Measurements from ENCODE around the gene HOXA11. TPM values are rescaled to one million over a fixed set of nuclear protein-coding genes. Genes with fewer than 3 reads are reported as not detected.

The HOXA11 gene
- total RNA-seq, 3 donors from 2014 or later (not counting 1 experiment from before 2014, with no cell fraction given): not detected

DNA sequence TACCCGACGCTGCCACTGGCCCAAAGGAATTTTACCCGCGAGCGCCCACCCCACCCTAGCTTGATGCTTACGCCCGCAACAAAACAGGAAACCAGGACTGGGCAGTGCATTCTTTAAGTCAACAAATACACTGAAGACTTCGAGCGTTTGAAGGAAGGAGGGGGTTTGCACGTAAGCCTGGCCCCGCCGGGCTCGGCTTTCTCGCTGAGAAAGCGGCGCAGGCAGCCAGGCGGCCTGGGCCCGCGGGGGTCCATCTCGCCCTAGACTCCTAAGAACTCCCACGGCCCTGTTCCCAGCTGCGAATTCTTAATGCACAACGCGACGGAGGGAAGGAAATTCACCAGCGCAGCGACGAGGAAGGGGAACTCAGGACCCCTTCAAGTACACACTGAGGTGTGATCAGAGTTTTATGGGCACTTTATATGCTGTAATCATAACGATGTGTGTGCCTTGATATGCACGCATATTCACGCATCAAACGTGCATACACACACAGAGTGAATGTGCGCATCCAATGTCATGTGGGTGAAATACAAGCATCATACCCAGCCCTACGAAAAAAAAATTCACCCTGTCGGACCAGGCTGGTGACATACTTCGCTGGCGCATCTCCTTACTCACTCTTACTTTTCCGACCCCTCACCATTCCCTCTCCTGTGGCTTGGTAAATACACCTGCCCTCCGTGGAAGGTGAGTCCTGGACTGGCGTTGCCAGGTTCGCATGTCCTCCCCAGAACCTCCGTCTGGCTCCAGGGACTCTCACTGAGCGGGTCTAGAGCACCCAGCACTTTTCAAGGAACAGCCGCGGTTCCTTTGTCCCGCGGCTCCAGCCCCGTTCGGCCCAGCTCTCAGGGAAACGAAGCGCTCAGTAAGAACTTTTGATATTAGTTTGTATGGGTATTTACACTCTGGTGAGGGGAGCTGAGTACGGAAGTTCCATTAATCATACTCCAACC, 20.6 kb upstream of the HOXA11 start:
- no peaks in the 10 kb centered on the region for H3K9me3 ChIP-seq (ENCODE audit: control insufficient read depth, insufficient read depth, low read length)
- no peaks in the 10 kb centered on the region for H3K36me3 ChIP-seq (ENCODE audit: control insufficient read depth, insufficient read depth, low read length)
- DNase-seq (no peak), ATAC-seq (peak in 1 of 3 donors; percentile 30)
- Mint-ChIP-seq H3K4me3 (peak overlapping the region; percentile 35), H3K9me3 (no peaks in the 10 kb centered on the region), H3K27me3 (ENCODE audit: low read depth in 2 of 2) (peaks cover 80 to 93% of the 10 kb centered on the region in 2 donors), H3K4me1 (peaks cover 27 to 39% of the 10 kb centered on the region in 2 donors), H3K27ac (no peak overlapping the region), H3K36me3 (no peaks in the 10 kb centered on the region)
- no peak for TF ChIP-seq CTCF (IDR thresholded peaks at IDR 0.05)
- no peak overlapping the region for H3K4me3 ChIP-seq (ENCODE audit: low read length)
- WGBS (ENCODE audit: insufficient coverage): 7% methylated on average over 51 of the region's 52 CpGs
- peaks cover 41% of the 10 kb centered on the region for H3K4me1 ChIP-seq (ENCODE audit: control insufficient read depth, insufficient read depth, low read length)
- intact Hi-C loops (cut with micrococcal nuclease): no loop called here
- H3K27me3 ChIP-seq (ENCODE audit: control insufficient read depth, insufficient read depth, low read length): peaks cover 71% of the 10 kb centered on the region
- no peak overlapping the region for H3K27ac ChIP-seq (ENCODE audit: low read length)

- Histone ChIP-seq H3K4me3 (ENCODE audit: low read length) (no peak overlapping the region), H3K27me3 (ENCODE audit: control insufficient read depth, insufficient read depth, low read length) (peaks cover 68% of the 10 kb centered on the region), H3K4me1 (ENCODE audit: control insufficient read depth, insufficient read depth, low read length) (peaks cover 40% of the 10 kb centered on the region), H3K36me3 (ENCODE audit: control insufficient read depth, insufficient read depth, low read length) (no peaks in the 10 kb centered on the region), H3K27ac (ENCODE audit: low read length) (no peak overlapping the region), H3K9me3 (ENCODE audit: control insufficient read depth, insufficient read depth, low read length) (no peaks in the 10 kb centered on the region)
- Mint-ChIP-seq H3K9me3 (no peaks in the 10 kb centered on the region), H3K4me3 (peak overlapping the region; percentile 35), H3K4me1 (peaks cover 23 to 39% of the 10 kb centered on the region in 2 donors), H3K27ac (no peak overlapping the region), H3K36me3 (no peaks in the 10 kb centered on the region), H3K27me3 (ENCODE audit: low read depth in 2 of 2) (peaks cover 79 to 88% of the 10 kb centered on the region in 2 donors)
- DNase-seq (no peak), ATAC-seq (no peak)
- intact Hi-C loops (cut with micrococcal nuclease): loop anchor here (5.0 kb wide), 1 partner anchor 37 kb away; the partner anchor contains the start of gene EVX1
- 8% methylated on average over 41 of the region's 41 CpGs for WGBS (ENCODE audit: insufficient coverage)
- no peak for TF ChIP-seq CTCF (IDR thresholded peaks at IDR 0.05)
Observed at GRCh38 chr7:27204851-27205322, 19.9 kb upstream of the HOXA11 start.

DNA sequence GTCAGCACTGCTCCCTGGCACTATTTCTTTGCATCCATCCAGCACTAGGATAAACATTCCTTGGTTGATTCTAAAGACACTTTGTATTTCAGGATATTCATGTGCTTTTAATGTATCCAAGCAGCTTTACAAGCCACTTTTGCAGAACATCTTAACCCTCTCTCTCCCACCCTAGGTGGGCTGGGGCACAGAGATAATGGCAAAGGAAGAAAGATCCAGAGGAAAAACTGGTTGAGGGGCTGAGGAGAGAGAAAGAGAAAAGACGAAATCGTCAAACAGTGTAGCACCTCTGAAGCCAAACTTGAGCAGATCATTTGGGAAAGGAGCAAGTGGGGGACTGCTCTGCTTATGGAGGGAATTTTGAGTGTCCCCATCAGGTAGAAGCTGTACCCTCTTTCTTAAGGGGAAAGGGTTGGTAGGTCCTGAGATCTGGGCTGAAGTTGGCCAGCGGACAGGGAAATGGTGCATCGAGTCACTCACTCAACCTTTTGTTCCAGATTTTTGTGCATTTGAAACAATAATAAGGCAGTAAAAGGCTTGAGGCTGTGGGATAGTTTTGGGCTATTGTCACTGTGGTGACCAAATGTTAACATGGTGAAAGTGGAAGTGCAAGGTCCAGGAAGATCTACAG, 19.0 kb upstream of the HOXA11 start:
- peak overlapping the region; percentile 4 for H3K4me3 Mint-ChIP-seq
- peaks cover 23 to 44% of the 10 kb centered on the region in 2 donors for H3K4me1 Mint-ChIP-seq
- intact Hi-C loops (cut with micrococcal nuclease): loop anchor here (5.0 kb wide), 1 partner anchor 38 kb away; the partner anchor contains the start of gene EVX1
- WGBS (ENCODE audit: insufficient coverage): 26% methylated on average over 4 of the region's 4 CpGs
- Histone ChIP-seq H3K4me3 (ENCODE audit: low read length) (no peak overlapping the region), H3K9me3 (ENCODE audit: control insufficient read depth, insufficient read depth, low read length) (no peaks in the 10 kb centered on the region), H3K36me3 (ENCODE audit: control insufficient read depth, insufficient read depth, low read length) (no peaks in the 10 kb centered on the region), H3K27me3 (ENCODE audit: control insufficient read depth, insufficient read depth, low read length) (peaks cover 66% of the 10 kb centered on the region), H3K4me1 (ENCODE audit: control insufficient read depth, insufficient read depth, low read length) (peaks cover 44% of the 10 kb centered on the region), H3K27ac (ENCODE audit: low read length) (no peak overlapping the region)
- no peaks in the 10 kb centered on the region for H3K9me3 Mint-ChIP-seq
- H3K27ac Mint-ChIP-seq: no peak overlapping the region
- H3K27me3 Mint-ChIP-seq (ENCODE audit: low read depth in 2 of 2): peaks cover 74 to 82% of the 10 kb centered on the region in 2 donors
- DNase-seq (no peak), ATAC-seq (no peak)
- TF ChIP-seq CTCF (IDR thresholded peaks at IDR 0.05): no peak
- no peaks in the 10 kb centered on the region for H3K36me3 Mint-ChIP-seq

All from natural killer cell (primary cell).